NCI-H1092 (cell line): Measurements from ENCODE around the gene TMEFF1.
A peak's percentile ranks its signal among the peaks of the same experiment; 100 is the strongest.
"Not testable (repeated sequence)": the region's sequence is repeated elsewhere in the genome, so short reads cannot be mapped to it uniquely, and the experiment has no call there.

Source experiments
- DNase-seq: peaks from one replicate; lab custom pipeline; 2025; lab: John Stamatoyannopoulos, UW

The TMEFF1 gene

GRCh38 chr9:100472788-100473275, at the start of gene TMEFF1:
TSS of gene TMEFF1 (plus strand) at chr9:100473149. CDS start at chr9:100473545, 396 bp downstream.
- peak; percentile 30 for DNase-seq

GRCh38 chr9:100425758-100426157, 47.2 kb upstream of the TMEFF1 start:
- DNase-seq = no peak

GRCh38 chr9:100426189-100426529, 46.8 kb upstream of the TMEFF1 start:
- DNase-seq = no peak

GRCh38 chr9:100426530-100427365, 46.2 kb upstream of the TMEFF1 start, which contains the start of gene MSANTD3:
TSS of gene MSANTD3 (plus strand) at chr9:100427143. CDS start at chr9:100441939, 14,796 bp downstream.
- DNase-seq = peak; percentile 49

GRCh38 chr9:100427366-100428263, 45.3 kb upstream of the TMEFF1 start:
- DNase-seq = peak; percentile 43

- no peak for DNase-seq
Observed at GRCh38 chr9:100428871-100429654, 43.9 kb upstream of the TMEFF1 start.

GRCh38 chr9:100430286-100430940, 42.5 kb upstream of the TMEFF1 start:
- DNase-seq = no peak

- no peak for DNase-seq
Observed at GRCh38 chr9:100431886-100432285, 41.1 kb upstream of the TMEFF1 start.

GRCh38 chr9:100432736-100433135, 40.2 kb upstream of the TMEFF1 start:
- DNase-seq = no peak

GRCh38 chr9:100436571-100436970, 36.4 kb upstream of the TMEFF1 start:
- no peak for DNase-seq

GRCh38 chr9:100437860-100438805, 34.8 kb upstream of the TMEFF1 start:
- peak; percentile 59 for DNase-seq

GRCh38 chr9:100440071-100440470, 32.9 kb upstream of the TMEFF1 start:
- no peak for DNase-seq

- not testable (repeated sequence) for DNase-seq
Observed at GRCh38 chr9:100440487-100440886, 32.5 kb upstream of the TMEFF1 start.

- DNase-seq = no peak
Observed at GRCh38 chr9:100441911-100442361, 31.0 kb upstream of the TMEFF1 start.

GRCh38 chr9:100443781-100444768, 28.9 kb upstream of the TMEFF1 start:
- no peak for DNase-seq

- no peak for DNase-seq
Observed at GRCh38 chr9:100445161-100445902, 27.6 kb upstream of the TMEFF1 start.

GRCh38 chr9:100445903-100446549, 26.9 kb upstream of the TMEFF1 start:
- DNase-seq = no peak

GRCh38 chr9:100447041-100447440, 25.9 kb upstream of the TMEFF1 start:
- no peak for DNase-seq
